Small intestine (tissue), 16 donors: ENCODE data around the gene TLR7. TPM values are rescaled to one million over a fixed set of nuclear protein-coding genes. Genes with fewer than 3 reads are reported as not detected.

Experiments used
- DNase-seq, 2 donors: peaks; one replicate each; pipeline versions ENCODE4 v3.0.0 to v3.0.0-alpha.2; 2013
- FAIRE-seq: peaks from 2 replicates; lab custom pipeline; 2012; peaks lifted over from hg19 to GRCh38; lab: Jason Lieb, UNC
- H3K27ac ChIP-seq, 3 donors: one replicate each; pipeline ENCODE4 v1.5.1; 2013; ENCODE audit warnings: low read length in 2 of 3, mild to moderate bottlenecking in 2 of 3, control low read depth in 1 of 3, inconsistent platforms in 1 of 3, low read depth in 1 of 3, moderate library complexity in 1 of 3
- H3K27me3 ChIP-seq, 3 donors: one replicate each; pipeline ENCODE4 v1.6.1; 2013; ENCODE audit warnings: low read length in 3 of 3, inconsistent platforms in 1 of 3; ENCODE audit not compliant: control insufficient read depth in 3 of 3, insufficient read depth in 3 of 3
- H3K36me3 ChIP-seq, 3 donors: one replicate each; pipeline ENCODE4 v1.6.1; 2013; ENCODE audit warnings: low read length in 3 of 3, inconsistent platforms in 1 of 3, low read depth in 1 of 3, mild to moderate bottlenecking in 1 of 3, moderate library complexity in 1 of 3; ENCODE audit not compliant: control insufficient read depth in 3 of 3, insufficient read depth in 2 of 3
- H3K4me1 ChIP-seq, 3 donors: one replicate each; pipeline ENCODE4 v1.6.1; 2013; ENCODE audit warnings: low read length in 2 of 3, inconsistent platforms in 1 of 3, low read depth in 1 of 3, mild to moderate bottlenecking in 1 of 3, moderate library complexity in 1 of 3; ENCODE audit not compliant: control insufficient read depth in 3 of 3, insufficient read depth in 2 of 3
- H3K4me3 ChIP-seq, 3 donors: one replicate each; pipeline ENCODE4 v1.5.1; 2013; ENCODE audit warnings: low read length in 3 of 3, control low read depth in 1 of 3, inconsistent platforms in 1 of 3, low read depth in 1 of 3, mild to moderate bottlenecking in 1 of 3, moderate library complexity in 1 of 3
- H3K9me3 ChIP-seq, 2 donors: one replicate each; pipeline ENCODE4 v1.6.1; 2013; ENCODE audit warnings: low read depth in 1 of 2, low read length in 1 of 2; ENCODE audit not compliant: control insufficient read depth in 2 of 2, insufficient read depth in 1 of 2
- WGBS, 3 donors: extraction: QIAGEN DNeasy Blood & Tissue Kit; methylation state at CpG; one replicate each; pipeline ENCODE4 v1.1.7; 2013; 5-methylcytosine and 5-hydroxymethylcytosine counted together
- long read RNA-seq, 10 donors: transcript quantifications; one replicate each; lab custom pipeline, GENCODE V29; 2026
- polyA plus RNA-seq, 4 donors: library from polyadenylated mRNA; stranded (reverse) in 3 of 4; unstranded in 1 of 4; fragments of 200-250 nt in 3 of 4; fragments of 120-200 nt in 1 of 4; gene quantifications; one replicate each; pipeline versions ENCODE4 v1.2.1 to v1.2.3, GENCODE V29; 2013
- donor health status: healthy with polysubstance abuse.
- donor health status: control.
- donor health status: control.
- donor health status: Bipolar disorder and iron deficiency.
- donor health status: healthy.

The TLR7 gene
- 1 to 10 TPM in 1 of 4 donors, under 1 TPM in 2, not detected in 1; 0.09 to 1.4 (median 0.27) TPM for polyA plus RNA-seq
- long read RNA-seq, donor 1, full-length matches to known transcripts = 1 of 1 reads
- long read RNA-seq, donor 1, partial matches to known transcripts = 0 of 1 reads
- long read RNA-seq, donor 1, other reads (novel, unspliced or antisense) = 0 of 1 reads
- long read RNA-seq, donor 2, full-length matches to known transcripts = 1 of 1 reads
- long read RNA-seq, donor 2, partial matches to known transcripts = 0 of 1 reads
- long read RNA-seq, donor 2, other reads (novel, unspliced or antisense) = 0 of 1 reads
- long read RNA-seq, donor 3 = 0 reads
- long read RNA-seq, donor 4 = 0 reads
- long read RNA-seq, donor 5 = 0 reads
- long read RNA-seq, donor 6 = 0 reads
- long read RNA-seq, donor 7 = 0 reads
- long read RNA-seq, donor 8 = 0 reads
- long read RNA-seq, donor 9 = 0 reads
- long read RNA-seq, donor 10 = 0 reads

- Histone ChIP-seq H3K27me3 (no peaks in the 10 kb centered on the region), H3K4me1 (no peaks in the 10 kb centered on the region), H3K27ac (no peak within 1 kb of the TSS), H3K4me3 (no peak within 1 kb of the TSS), H3K9me3 (no peaks in the 10 kb centered on the region), H3K36me3 (no peaks in the 10 kb centered on the region)
- DNase-seq (no peak), FAIRE-seq (no peak)
- WGBS, 3 donors = 62 to 72% (median 66%) methylated on average over 7 of the region's 7 CpGs
Observed at GRCh38 chrX:12866451-12867377, at the start of gene TLR7. TLR7 (plus strand) TSS chrX:12867072; CDS start chrX:12867579, 507 bp downstream.

- Histone ChIP-seq H3K27me3 (no peaks in the 10 kb centered on the region), H3K4me3 (no peak overlapping the region), H3K27ac (no peak overlapping the region), H3K4me1 (no peaks in the 10 kb centered on the region), H3K9me3 (no peaks in the 10 kb centered on the region), H3K36me3 (peaks cover 0 to 18% (median 2%) of the 10 kb centered on the region in 3 donors)
- FAIRE-seq (no peak), DNase-seq (no peak)
- 74 to 76% (median 74%) methylated on average over 5 of the region's 5 CpGs for WGBS, 3 donors
Observed at GRCh38 chrX:12817528-12817927, 49.3 kb upstream of the TLR7 start.

DNA sequence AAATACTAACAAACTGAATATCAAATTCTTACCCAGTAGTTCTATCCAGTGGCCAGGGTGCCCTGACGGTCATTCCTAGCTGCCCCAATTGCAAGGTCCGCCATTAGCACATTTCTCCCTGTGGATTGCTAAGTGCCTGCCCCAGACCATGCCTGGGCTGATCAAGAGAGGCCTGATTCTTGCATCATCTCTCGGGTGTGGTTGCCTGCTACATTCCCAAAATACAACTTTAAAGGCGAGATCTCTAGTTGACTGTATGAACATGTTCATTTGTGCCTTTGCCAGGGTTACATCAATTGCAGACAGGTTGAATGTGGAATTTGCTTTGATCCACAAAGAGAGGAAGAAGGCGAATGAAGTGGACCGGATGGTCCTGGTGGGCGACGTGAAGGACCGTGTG, 47.6 kb upstream of the TLR7 start:
- no peak overlapping the region for H3K4me3 ChIP-seq
- WGBS, 3 donors = 93 to 98% (median 95%) methylated on average over 9 of the region's 9 CpGs
- no peak overlapping the region for H3K27ac ChIP-seq
- H3K27me3 ChIP-seq = no peaks in the 10 kb centered on the region
- H3K4me1 ChIP-seq = no peaks in the 10 kb centered on the region
- H3K36me3 ChIP-seq = peaks cover 0 to 18% (median 2%) of the 10 kb centered on the region in 3 donors
- FAIRE-seq (no peak), DNase-seq (no peak)
- no peaks in the 10 kb centered on the region for H3K9me3 ChIP-seq

GRCh38 chrX:12820737-12821136, 46.1 kb upstream of the TLR7 start:
- no peak for FAIRE-seq
- H3K27ac ChIP-seq = no peak overlapping the region
- DNase-seq = no peak
- H3K4me3 ChIP-seq = no peak overlapping the region
- H3K4me1 ChIP-seq = no peaks in the 10 kb centered on the region
- 90 to 97% (median 91%) methylated on average over 7 of the region's 7 CpGs for WGBS, 3 donors
- no peaks in the 10 kb centered on the region for H3K9me3 ChIP-seq
- H3K27me3 ChIP-seq = no peaks in the 10 kb centered on the region
- H3K36me3 ChIP-seq = peaks cover 0 to 16% (median 2%) of the 10 kb centered on the region in 3 donors

DNA sequence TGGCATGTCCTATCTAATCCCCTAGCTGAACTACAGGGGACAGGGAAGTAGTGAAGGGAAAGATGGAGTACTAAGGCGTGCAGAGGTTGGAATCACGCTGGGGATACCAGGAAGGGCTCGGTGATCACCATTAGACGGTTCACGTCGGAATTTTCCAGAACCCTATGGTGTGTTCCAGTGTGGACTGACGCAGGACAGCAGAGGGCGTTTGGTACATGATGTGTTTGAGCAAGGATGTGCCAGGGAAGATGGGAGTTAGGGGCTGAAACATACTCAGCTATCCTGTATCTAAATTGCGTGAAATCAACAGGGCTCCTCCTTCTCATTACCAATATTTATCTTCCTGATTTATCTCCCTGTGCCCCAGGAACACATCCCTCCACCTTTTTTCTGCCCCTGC, 41.9 kb upstream of the TLR7 start:
- peaks cover 0 to 6% (median 2%) of the 10 kb centered on the region in 3 donors for H3K36me3 ChIP-seq
- no peak overlapping the region for H3K27ac ChIP-seq
- no peak overlapping the region for H3K4me3 ChIP-seq
- no peaks in the 10 kb centered on the region for H3K9me3 ChIP-seq
- FAIRE-seq = no peak
- no peaks in the 10 kb centered on the region for H3K4me1 ChIP-seq
- no peaks in the 10 kb centered on the region for H3K27me3 ChIP-seq
- DNase-seq = no peak
- 82 to 87% (median 85%) methylated on average over 9 of the region's 9 CpGs for WGBS, 3 donors

- H3K4me1 ChIP-seq = no peaks in the 10 kb centered on the region
- H3K27ac ChIP-seq = no peak overlapping the region
- WGBS, 3 donors = 90 to 93% (median 91%) methylated on average over 7 to 8 of the region's 8 CpGs
- H3K4me3 ChIP-seq = no peak overlapping the region
- H3K36me3 ChIP-seq = peaks cover 0 to 3% (median 2%) of the 10 kb centered on the region in 3 donors
- H3K27me3 ChIP-seq = no peaks in the 10 kb centered on the region
- FAIRE-seq = no peak
- no peak for DNase-seq
- H3K9me3 ChIP-seq = no peaks in the 10 kb centered on the region
Observed at GRCh38 chrX:12825801-12826200, 41.1 kb upstream of the TLR7 start.

DNA sequence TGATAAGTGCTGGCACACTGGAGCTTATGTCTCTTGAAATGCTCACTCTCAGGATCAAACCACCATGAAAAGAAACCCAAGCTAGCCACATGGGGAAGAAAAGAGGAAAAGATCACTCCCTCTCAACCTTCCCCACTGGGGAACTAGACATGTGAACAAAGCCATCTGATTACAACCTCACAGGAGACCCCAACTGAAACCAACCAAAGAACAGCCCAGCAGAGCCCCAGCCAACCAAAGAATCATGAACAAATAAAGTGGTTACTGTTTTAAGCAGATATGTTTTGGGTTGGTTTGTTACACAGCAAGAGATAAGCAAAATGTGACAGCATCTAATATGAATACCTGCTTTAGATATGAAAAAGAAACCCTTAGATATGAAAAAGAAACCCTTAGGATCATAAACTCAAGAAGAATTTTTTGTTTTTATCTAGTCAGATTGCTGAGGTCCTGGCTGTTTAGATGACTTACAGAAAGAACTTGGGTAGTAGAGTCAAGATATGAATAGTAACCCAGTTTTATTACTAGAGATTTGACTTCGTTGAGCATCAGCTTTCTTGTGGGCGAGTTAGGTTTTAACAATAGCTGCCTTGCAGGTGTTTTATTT, 23.7 kb upstream of the TLR7 start:
- DNase-seq (no peak), FAIRE-seq (no peak)
- no peaks in the 10 kb centered on the region for H3K36me3 ChIP-seq
- WGBS, 3 donors = 30 to 56% (median 38%) methylated on average over 2 of the region's 2 CpGs
- no peaks in the 10 kb centered on the region for H3K27me3 ChIP-seq
- H3K4me1 ChIP-seq = no peaks in the 10 kb centered on the region
- no peak overlapping the region for H3K4me3 ChIP-seq
- H3K9me3 ChIP-seq = no peaks in the 10 kb centered on the region
- H3K27ac ChIP-seq = peak overlapping the region in 1 of 3 donors; percentile 72
